ENCODE results near the gene KLHL28. TPM values are rescaled to one million over a fixed set of nuclear protein-coding genes. Genes with fewer than 3 reads are reported as not detected.

Gene KLHL28
- 10 to 100 TPM; 47.6 to 59.7 (median 56.0) TPM for total RNA-seq
- total RNA-seq (2013), result 44.4 TPM

GRCh38 chr14:44961554-44962333, at the start of gene KLHL28, which contains the start of gene TOGARAM1:
Gene KLHL28, minus strand, starts transcription at chr14:44961947. Its CDS starts 16,019 bp downstream, at chr14:44945928.
Gene TOGARAM1, plus strand, starts transcription at chr14:44962190. Its CDS starts 232 bp downstream, at chr14:44962422.
- DNase-seq (peak; percentile 93 to 99), ATAC-seq (peak; percentile 89 to 98 (median 93))
- peaks cover 41 to 42% of the 10 kb centered on the region in 2 donors for H3K4me1 Mint-ChIP-seq
- H3K36me3 Mint-ChIP-seq, result peaks cover 16% of the 10 kb centered on the region
- H3K27ac ChIP-seq (ENCODE audit: low read length), result peak within 1 kb of the TSS; percentile 93
- H3K4me3 Mint-ChIP-seq, result no peak within 1 kb of the TSS
- intact Hi-C loops (cut with micrococcal nuclease), result loop anchor here (1.0 kb wide), 4 partner anchors 64 to 292 kb away; partner anchors contain the start of genes FKBP3 and MIS18BP1
- WGBS (ENCODE audit: insufficient coverage), result under 1% methylated on average over 37 of the region's 37 CpGs
- H3K4me3 ChIP-seq (ENCODE audit: low read length), result peak within 1 kb of the TSS; percentile 97
- H3K36me3 ChIP-seq (ENCODE audit: control insufficient read depth, insufficient read depth, low read length), result no peaks in the 10 kb centered on the region
- H3K4me1 ChIP-seq (ENCODE audit: control insufficient read depth, insufficient read depth, low read length), result peaks cover 23% of the 10 kb centered on the region
- peaks cover 15% of the 10 kb centered on the region for H3K9me3 ChIP-seq (ENCODE audit: control insufficient read depth, insufficient read depth, low read length)
- peaks cover 4 to 5% of the 10 kb centered on the region in 2 donors for H3K9me3 Mint-ChIP-seq
- H3K27me3 Mint-ChIP-seq (ENCODE audit: low read depth in 2 of 2), result no peaks in the 10 kb centered on the region
- no peak within 1 kb of the TSS for H3K27ac Mint-ChIP-seq
- H3K27me3 ChIP-seq (ENCODE audit: control insufficient read depth, insufficient read depth, low read length), result no peaks in the 10 kb centered on the region
- no peak for TF ChIP-seq CTCF (IDR thresholded peaks at IDR 0.05)

- H3K27ac Mint-ChIP-seq, result no peak overlapping the region
- 94% methylated on average over 2 of the region's 2 CpGs for WGBS (ENCODE audit: insufficient coverage)
- peaks cover 7% of the 10 kb centered on the region for H3K36me3 Mint-ChIP-seq
- H3K27me3 Mint-ChIP-seq (ENCODE audit: low read depth in 2 of 2), result no peaks in the 10 kb centered on the region
- H3K9me3 Mint-ChIP-seq, result no peaks in the 10 kb centered on the region
- DNase-seq (no peak), ATAC-seq (no peak)
- no peak overlapping the region for H3K4me3 Mint-ChIP-seq
- intact Hi-C loops (cut with micrococcal nuclease), result no loop called here
- Histone ChIP-seq H3K4me1 (ENCODE audit: control insufficient read depth, insufficient read depth, low read length) (no peaks in the 10 kb centered on the region), H3K4me3 (ENCODE audit: low read length) (no peak overlapping the region), H3K36me3 (ENCODE audit: control insufficient read depth, insufficient read depth, low read length) (peaks cover under 1% of the 10 kb centered on the region), H3K9me3 (ENCODE audit: control insufficient read depth, insufficient read depth, low read length) (no peaks in the 10 kb centered on the region), H3K27ac (ENCODE audit: low read length) (no peak overlapping the region), H3K27me3 (ENCODE audit: control insufficient read depth, insufficient read depth, low read length) (no peaks in the 10 kb centered on the region)
- no peaks in the 10 kb centered on the region for H3K4me1 Mint-ChIP-seq
- no peak for TF ChIP-seq CTCF (IDR thresholded peaks at IDR 0.05)
Measured at GRCh38 chr14:45003924-45004323, 42.2 kb upstream of the KLHL28 start.

- ATAC-seq (no peak), DNase-seq (no peak)
- H3K4me3 ChIP-seq (ENCODE audit: low read length), result no peak overlapping the region
- Mint-ChIP-seq H3K4me1 (peaks cover 5 to 10% of the 10 kb centered on the region in 2 donors), H3K27me3 (ENCODE audit: low read depth in 2 of 2) (no peaks in the 10 kb centered on the region), H3K36me3 (peaks cover 19% of the 10 kb centered on the region), H3K4me3 (no peak overlapping the region), H3K27ac (no peak overlapping the region), H3K9me3 (no peaks in the 10 kb centered on the region)
- H3K27me3 ChIP-seq (ENCODE audit: control insufficient read depth, insufficient read depth, low read length), result no peaks in the 10 kb centered on the region
- H3K4me1 ChIP-seq (ENCODE audit: control insufficient read depth, insufficient read depth, low read length), result no peaks in the 10 kb centered on the region
- H3K9me3 ChIP-seq (ENCODE audit: control insufficient read depth, insufficient read depth, low read length), result no peaks in the 10 kb centered on the region
- no peak overlapping the region for H3K27ac ChIP-seq (ENCODE audit: low read length)
- intact Hi-C loops (cut with micrococcal nuclease), result no loop called here
- 100% methylated on average over 2 of the region's 4 CpGs for WGBS (ENCODE audit: insufficient coverage)
- peaks cover 8% of the 10 kb centered on the region for H3K36me3 ChIP-seq (ENCODE audit: control insufficient read depth, insufficient read depth, low read length)
- TF ChIP-seq CTCF (IDR thresholded peaks at IDR 0.05), result no peak
Measured at GRCh38 chr14:44995770-44996294, 34.1 kb upstream of the KLHL28 start.

Data from natural killer cell (primary cell).